Breast epithelium (tissue), 4 donors: ENCODE results near the gene LMX1B. TPM values are rescaled to one million over a fixed set of nuclear protein-coding genes. Genes with fewer than 3 reads are reported as not detected.
A peak's percentile ranks its signal among the peaks of the same experiment; 100 is the strongest.

Source experiments
- DNase-seq, 2 donors: peaks; one replicate each; pipeline ENCODE4 v3.0.0-alpha.2; 2019; ENCODE audit warnings: low spot score in 2 of 2
- H3K27ac ChIP-seq, 2 donors: fragments of 200-600 bp; sonication (generic) in 1 of 2; one replicate each; pipeline ENCODE4 v1.5.1; 2016 to 2019; ENCODE audit warnings: mild to moderate bottlenecking in 1 of 2
- H3K27me3 ChIP-seq, 2 donors: fragments of 200-600 bp; sonication (generic) in 1 of 2; one replicate each; pipeline versions ENCODE4 v1.5.1 to v1.6.0; 2017 to 2019; ENCODE audit warnings: control low read depth in 1 of 2, mild to moderate bottlenecking in 1 of 2
- H3K36me3 ChIP-seq: fragments of 200-600 bp; one replicate; pipeline ENCODE4 v1.5.1; 2019
- H3K4me1 ChIP-seq, 2 donors: fragments of 200-600 bp; sonication (generic); one replicate each; pipeline ENCODE4 v1.5.1; 2016 to 2019; ENCODE audit warnings: control low read depth in 1 of 2
- H3K4me3 ChIP-seq, 3 donors: fragments of 200-600 bp; sonication (generic); 1 replicate in 2 of 3; 2 replicates in 1 of 3; pipeline ENCODE4 v1.5.1; 2016 to 2019; ENCODE audit warnings: mild to moderate bottlenecking in 3 of 3, moderate library complexity in 2 of 3
- H3K9me3 ChIP-seq, 2 donors: fragments of 200-600 bp; sonication (generic) in 1 of 2; one replicate each; pipeline ENCODE4 v1.5.1; 2016 to 2019; ENCODE audit warnings: control low read depth in 1 of 2
- CTCF ChIP-seq, 3 donors: fragments of 450-650 bp; IDR thresholded peaks; one replicate each; pipeline ENCODE4 v1.5.1; 2016 to 2017; ENCODE audit warnings: antibody characterized with exemption in 3 of 3, mild to moderate bottlenecking in 3 of 3, moderate library complexity in 3 of 3
- POLR2A ChIP-seq: fragments of 450-650 bp; IDR thresholded peaks from one replicate; pipeline ENCODE4 v1.6.1; 2016; ENCODE audit warnings: antibody characterized with exemption, mild to moderate bottlenecking, moderate library complexity
- POLR2AphosphoS5 ChIP-seq, 3 donors: sonication (generic); formaldehyde crosslinking; IDR thresholded peaks; one replicate each; pipeline ENCODE4 v1.6.1; 2017; ENCODE audit warnings: antibody characterized with exemption in 3 of 3
- intact Hi-C: fragments of 100-400 bp; cut with DNase I; formaldehyde crosslinking; loops from one replicate; pipeline ENCODE4 v1.15.1; 2023; ENCODE audit warnings: low total_unique reads
- total RNA-seq, 3 donors: library from RNA; depleted of rRNA; stranded (reverse); fragments of >200 nt; gene quantifications; one replicate each; pipeline ENCODE4 v1.1.0, GENCODE V29; 2016

LMX1B gene
- total RNA-seq, 3 donors from 2014 or later: 0.16 to 20.3 (median 9.2) TPM

- Histone ChIP-seq H3K27ac (no peak overlapping the region), H3K4me1 (no peaks in the 10 kb centered on the region), H3K9me3 (no peaks in the 10 kb centered on the region), H3K27me3 (no peaks in the 10 kb centered on the region), H3K36me3 (no peaks in the 10 kb centered on the region), H3K4me3 (no peak overlapping the region)
- DNase-seq: no peak
- intact Hi-C loops: no loop called here
- TF ChIP-seq CTCF (IDR thresholded peaks at IDR 0.05) (no peak), POLR2A (no peak), POLR2AphosphoS5 (IDR thresholded peaks at IDR 0.05) (no peak)
These were observed 82.1 kb downstream of the LMX1B start for GRCh38 chr9:126695701-126696400.

GRCh38 chr9:126696401-126697145, 82.8 kb downstream of the LMX1B start:
- Histone ChIP-seq H3K27ac (no peak overlapping the region), H3K4me1 (no peaks in the 10 kb centered on the region), H3K27me3 (no peaks in the 10 kb centered on the region), H3K4me3 (no peak overlapping the region), H3K9me3 (no peaks in the 10 kb centered on the region), H3K36me3 (no peaks in the 10 kb centered on the region)
- peak in 1 of 2 donors; percentile 41 for DNase-seq
- no peak for TF ChIP-seq POLR2AphosphoS5 (IDR thresholded peaks at IDR 0.05)
- TF ChIP-seq POLR2A: no peak
- no peak for TF ChIP-seq CTCF (IDR thresholded peaks at IDR 0.05)
- intact Hi-C loops: no loop called here

DNA sequence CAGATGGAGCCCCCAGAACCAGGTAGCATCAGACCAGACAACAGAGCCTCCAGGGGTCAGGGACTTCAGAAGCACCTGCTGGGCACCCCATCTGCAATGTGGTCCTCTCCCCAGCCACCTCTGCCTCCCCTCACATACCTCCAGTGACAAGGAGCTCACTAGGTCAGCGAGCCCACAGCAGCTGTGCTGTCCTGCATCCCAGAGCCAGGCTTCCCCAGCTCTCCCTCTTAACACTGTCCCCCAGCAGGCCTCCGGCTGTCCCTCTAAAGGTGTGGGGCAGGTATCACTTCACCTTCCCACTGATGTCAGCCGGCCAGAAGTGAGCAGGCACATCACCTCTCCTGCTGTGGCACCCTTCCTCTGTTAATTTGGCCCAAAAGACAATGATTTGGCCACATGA, 83.6 kb downstream of the LMX1B start:
- TF ChIP-seq POLR2AphosphoS5 (IDR thresholded peaks at IDR 0.05): no peak
- no peak for TF ChIP-seq CTCF (IDR thresholded peaks at IDR 0.05)
- no peak for TF ChIP-seq POLR2A
- intact Hi-C loops: no loop called here
- peak in 1 of 2 donors; percentile 38 for DNase-seq

GRCh38 chr9:126698251-126698650, 84.5 kb downstream of the LMX1B start:
- peak in 1 of 2 donors; percentile 19 for DNase-seq
- intact Hi-C loops: no loop called here
- H3K9me3 ChIP-seq: no peaks in the 10 kb centered on the region
- H3K4me1 ChIP-seq: no peaks in the 10 kb centered on the region
- H3K27me3 ChIP-seq: peaks cover 0 to 7% of the 10 kb centered on the region in 2 donors
- H3K27ac ChIP-seq: no peak overlapping the region
- H3K36me3 ChIP-seq: no peaks in the 10 kb centered on the region
- TF ChIP-seq POLR2AphosphoS5 (IDR thresholded peaks at IDR 0.05) (no peak), POLR2A (no peak), CTCF (IDR thresholded peaks at IDR 0.05) (no peak)
- no peak overlapping the region for H3K4me3 ChIP-seq

More for the DNA sequence above, 83.6 kb downstream of the LMX1B start:
- Histone ChIP-seq H3K36me3 (no peaks in the 10 kb centered on the region), H3K27ac (no peak overlapping the region), H3K9me3 (no peaks in the 10 kb centered on the region), H3K27me3 (peaks cover 0 to 1% of the 10 kb centered on the region in 2 donors), H3K4me1 (no peaks in the 10 kb centered on the region), H3K4me3 (no peak overlapping the region)

GRCh38 chr9:126698756-126699155, 85.0 kb downstream of the LMX1B start:
- H3K4me1 ChIP-seq: no peaks in the 10 kb centered on the region
- TF ChIP-seq CTCF (IDR thresholded peaks at IDR 0.05) (no peak), POLR2AphosphoS5 (IDR thresholded peaks at IDR 0.05) (no peak), POLR2A (no peak)
- no peak overlapping the region for H3K27ac ChIP-seq
- intact Hi-C loops: no loop called here
- no peak overlapping the region for H3K4me3 ChIP-seq
- H3K9me3 ChIP-seq: no peaks in the 10 kb centered on the region
- peaks cover 0 to 7% of the 10 kb centered on the region in 2 donors for H3K27me3 ChIP-seq
- H3K36me3 ChIP-seq: no peaks in the 10 kb centered on the region
- peak in 1 of 2 donors; percentile 36 for DNase-seq
